GM12875 (cell line): ENCODE data around the gene SDF2.

Experiments
- H3K4me3 ChIP-seq: one replicate; pipeline ENCODE4 v1.5.1; 2011; ENCODE audit warnings: low read depth, low read length, control low read depth
- CTCF ChIP-seq: IDR thresholded peaks from 2 replicates; pipeline ENCODE4 v1.5.1; 2011; ENCODE audit warnings: low read depth, mild to moderate bottlenecking, control low read depth, inconsistent platforms, low read length, moderate library complexity, borderline replicate concordance; ENCODE audit not compliant: insufficient read depth

SDF2 gene

GRCh38 chr17:28645576-28645939, 16.1 kb downstream of the SDF2 start:
- peak overlapping the region; percentile 61 for H3K4me3 ChIP-seq
- TF ChIP-seq CTCF, result no peak

GRCh38 chr17:28644787-28645575, 16.7 kb downstream of the SDF2 start, which contains the start of gene BLTP2:
TSS of gene BLTP2 (minus strand) at chr17:28645158. CDS start at chr17:28645056, 102 bp downstream.
- peak within 1 kb of the TSS; percentile 99 for H3K4me3 ChIP-seq
- no peak for TF ChIP-seq CTCF

- peak; percentile 49; the same call in 1 of the 2 replicates for TF ChIP-seq CTCF
- H3K4me3 ChIP-seq, result peak overlapping the region; percentile 99
These were observed 17.5 kb downstream of the SDF2 start for GRCh38 chr17:28643983-28644786.

GRCh38 chr17:28641579-28641978, 20.1 kb downstream of the SDF2 start:
- TF ChIP-seq CTCF, result no peak
- no peak overlapping the region for H3K4me3 ChIP-seq

GRCh38 chr17:28635506-28635905, 26.2 kb downstream of the SDF2 start:
- H3K4me3 ChIP-seq, result no peak overlapping the region
- TF ChIP-seq CTCF, result no peak

GRCh38 chr17:28634206-28634865, 27.4 kb downstream of the SDF2 start:
- no peak overlapping the region for H3K4me3 ChIP-seq
- no peak for TF ChIP-seq CTCF
